Frontal cortex (tissue), 4 donors: ENCODE results near the gene BSG. TPM values are rescaled to one million over a fixed set of nuclear protein-coding genes. Genes with fewer than 3 reads are reported as not detected.
"Not testable (repeated sequence)": the region's sequence is repeated elsewhere in the genome, so short reads cannot be mapped to it uniquely, and the experiment has no call there.

Source experiments
- DNase-seq, 2 donors: peaks; one replicate each; pipeline ENCODE4 v3.0.0; 2012; ENCODE audit warnings: low spot score in 2 of 2
- FAIRE-seq: peaks from 2 replicates; lab custom pipeline; 2012; peaks lifted over from hg19 to GRCh38; lab: Jason Lieb, UNC
- total RNA-seq: library from RNA; depleted of rRNA; stranded (reverse); fragments of >200 nt; gene quantifications from one replicate; pipeline ENCODE4 v1.2.3, GENCODE V29; 2014
- donor health status: control.
- donor health status: control.
- donor health status: control.

BSG gene
- total RNA-seq, 1 donor from 2014 or later: 114 TPM

- FAIRE-seq (no peak), DNase-seq (no peak)
These were observed 44.5 kb downstream of the BSG start for GRCh38 chr19:616747-617526.

- FAIRE-seq (no peak), DNase-seq (peak in 1 of 2 donors; percentile 20)
These were observed 45.3 kb downstream of the BSG start for GRCh38 chr19:617551-618246.

DNA sequence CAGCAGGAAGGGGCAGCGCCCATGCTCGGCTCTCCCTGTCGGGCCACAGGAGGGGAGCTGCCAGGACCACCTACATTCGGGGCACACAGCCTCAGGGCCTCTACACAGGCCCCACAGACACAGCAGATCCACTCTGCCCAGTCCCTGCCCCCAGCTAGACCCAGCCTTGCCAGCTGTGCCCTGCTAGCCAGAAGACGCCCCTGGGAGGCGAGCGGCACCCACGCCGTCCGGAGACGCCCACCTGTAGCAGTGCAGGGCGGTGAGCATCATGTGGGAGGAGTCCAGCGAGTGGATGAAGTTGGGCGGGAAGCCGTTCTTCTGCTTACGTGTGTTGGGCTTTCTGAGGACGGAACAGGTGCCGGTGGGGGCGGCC is 45.8 kb downstream of the BSG start:
- DNase-seq (peak in 1 of 2 donors; percentile 43), FAIRE-seq (no peak)

- DNase-seq (no peak), FAIRE-seq (no peak)
These were observed 46.4 kb downstream of the BSG start for GRCh38 chr19:618674-619285.

DNA sequence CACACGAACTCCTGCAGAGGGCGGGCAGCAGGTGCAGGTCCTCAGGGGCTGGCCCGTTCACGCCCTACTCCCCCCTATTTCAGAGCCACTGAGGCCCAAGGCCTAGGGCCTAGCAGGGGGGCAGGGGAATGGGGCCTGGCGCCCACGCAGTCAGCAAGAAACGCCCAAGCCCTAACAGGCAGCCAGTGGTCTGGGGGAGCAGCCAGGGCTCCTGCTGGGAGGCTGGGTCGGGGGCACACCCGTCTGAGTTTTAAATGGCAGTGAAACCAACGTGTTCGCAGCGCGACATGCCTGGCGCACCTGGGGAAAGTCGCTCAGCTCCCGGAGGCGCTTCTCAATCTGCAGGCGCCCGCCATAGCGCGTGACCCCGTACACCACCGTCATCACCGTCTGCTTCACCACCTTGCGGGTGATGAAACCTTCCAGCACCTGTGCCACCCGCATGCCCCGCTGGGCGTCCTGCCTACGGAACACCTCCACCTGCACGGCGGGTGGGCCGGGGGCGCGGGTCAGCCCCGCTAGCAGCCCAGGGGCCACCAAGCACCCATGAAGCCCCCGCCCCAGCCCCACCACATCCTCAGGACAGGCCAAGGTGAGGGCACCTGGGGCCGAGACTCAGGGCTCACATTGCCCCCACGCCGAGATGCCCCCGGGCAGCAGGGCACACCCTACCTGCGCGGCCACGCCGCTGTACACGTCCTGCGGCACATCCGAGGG is 47.0 kb downstream of the BSG start:
- DNase-seq (no peak), FAIRE-seq (no peak)

DNA sequence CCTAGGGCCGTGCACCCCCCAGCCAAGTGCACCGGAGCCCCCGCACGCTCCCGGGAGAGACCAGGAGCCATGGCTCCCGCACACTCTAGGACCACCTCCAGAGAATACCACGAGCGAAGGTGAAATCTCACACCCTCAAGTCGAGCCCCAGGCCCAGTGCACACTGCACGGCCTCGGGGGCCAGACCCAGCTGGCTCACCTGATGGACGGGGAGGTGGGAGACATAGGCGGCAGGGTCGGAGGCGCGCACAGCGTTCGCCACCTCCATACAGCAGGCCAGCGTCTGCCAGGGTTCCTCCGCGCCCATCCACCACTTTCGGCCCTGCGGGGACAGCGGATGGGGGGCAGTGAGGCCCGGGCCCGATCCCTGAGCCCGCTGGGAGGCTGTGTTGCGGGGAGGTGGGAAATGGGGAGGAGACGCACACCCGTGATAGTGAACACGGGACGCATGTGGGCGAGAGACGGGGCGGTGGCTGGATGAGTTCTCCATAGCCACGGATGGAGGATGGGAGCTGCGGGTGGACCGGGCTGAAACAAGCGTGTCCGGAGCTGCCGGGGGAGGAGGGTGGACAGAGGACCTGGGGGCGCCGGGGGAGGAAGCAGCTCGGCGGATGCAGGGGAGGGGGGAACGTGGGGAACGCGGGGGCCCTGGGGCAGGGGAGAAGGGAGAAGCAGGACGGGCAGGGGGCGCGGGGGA is 47.9 kb downstream of the BSG start:
- DNase-seq (no peak), FAIRE-seq (no peak)

DNA sequence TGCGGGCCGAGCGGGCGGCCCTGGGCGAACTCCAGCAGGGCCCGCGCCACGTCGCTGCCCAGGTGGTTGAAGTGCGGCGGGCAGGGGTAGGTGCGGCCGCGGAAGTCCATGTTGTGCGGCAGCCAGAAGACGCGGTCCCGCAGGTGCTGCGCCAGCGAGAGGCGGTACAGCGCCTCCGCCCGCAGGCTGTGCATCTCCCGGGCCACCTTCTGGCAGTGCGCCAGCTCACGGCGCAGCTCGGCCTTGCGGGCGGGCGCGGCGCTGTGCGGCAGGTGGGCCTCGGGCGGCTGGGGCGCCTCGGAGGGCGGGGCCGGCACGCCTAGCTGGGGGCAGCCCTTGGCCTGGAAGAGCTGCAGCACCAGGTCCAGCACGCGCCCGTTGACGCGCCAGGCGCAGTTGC is 48.8 kb downstream of the BSG start:
- not testable (repeated sequence) for DNase-seq, FAIRE-seq

- FAIRE-seq (no peak), DNase-seq (no peak)
These were observed 49.4 kb downstream of the BSG start for GRCh38 chr19:621819-622218.

DNA sequence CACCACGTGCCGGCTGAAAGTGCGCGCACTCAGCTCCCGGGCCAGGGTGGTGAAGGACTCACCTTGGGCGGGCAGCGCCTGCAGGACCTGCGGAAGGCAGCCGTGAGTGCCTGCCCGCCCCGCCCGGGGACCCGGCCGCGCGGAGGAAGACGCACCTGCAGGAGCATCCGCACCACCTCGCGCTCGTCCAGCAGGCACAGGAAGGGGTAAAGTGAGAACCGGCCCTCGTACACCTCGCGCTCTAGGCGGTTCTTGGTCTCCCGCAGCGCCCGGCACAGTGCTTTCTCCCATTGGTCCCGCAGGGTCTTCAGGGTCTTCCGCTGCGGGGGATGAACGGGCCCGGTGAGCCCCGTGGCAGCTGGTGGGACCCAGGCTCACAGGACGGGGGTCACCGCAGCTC is 50.3 kb downstream of the BSG start:
- no peak for FAIRE-seq
- DNase-seq: no peak

DNA sequence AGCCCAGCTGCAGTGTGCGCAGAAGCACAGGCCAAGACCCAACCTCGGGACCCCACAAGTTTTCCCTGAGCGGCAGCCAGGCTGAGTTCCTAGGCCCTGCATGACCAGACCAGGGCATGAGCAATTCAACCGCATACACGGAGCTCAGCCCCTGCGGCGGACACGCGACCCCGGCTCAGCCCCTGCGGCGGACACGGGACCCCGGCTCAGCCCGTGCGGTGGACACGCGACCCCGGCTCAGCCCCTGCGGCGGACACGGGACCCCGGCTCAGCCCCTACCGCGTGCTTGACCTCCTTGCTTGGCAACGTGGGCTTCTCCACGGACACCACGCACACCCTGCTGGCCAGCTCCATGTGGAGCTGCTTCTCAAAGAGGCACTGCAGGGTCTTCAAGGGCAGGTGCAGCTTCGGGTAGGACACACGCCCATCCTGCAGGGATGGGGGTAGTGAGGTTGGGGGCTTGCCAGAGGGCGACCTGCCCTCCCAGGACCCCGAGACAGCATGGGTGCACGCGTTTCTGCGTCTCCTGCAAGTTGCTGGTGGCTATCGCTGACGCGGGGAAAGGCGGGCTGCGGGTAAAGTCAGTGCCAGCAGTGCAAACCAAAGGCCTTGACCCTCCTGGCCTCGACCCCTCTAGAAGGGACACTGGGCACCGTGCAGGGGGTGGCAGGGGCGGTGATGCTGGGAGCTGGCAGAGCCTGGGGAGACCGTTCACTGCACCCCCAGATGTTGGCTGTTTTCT is 51.0 kb downstream of the BSG start:
- DNase-seq (no peak), FAIRE-seq (no peak)

GRCh38 chr19:623974-624373 is 51.6 kb downstream of the BSG start:
- no peak for FAIRE-seq
- peak in 1 of 2 donors; percentile 68 for DNase-seq

DNA sequence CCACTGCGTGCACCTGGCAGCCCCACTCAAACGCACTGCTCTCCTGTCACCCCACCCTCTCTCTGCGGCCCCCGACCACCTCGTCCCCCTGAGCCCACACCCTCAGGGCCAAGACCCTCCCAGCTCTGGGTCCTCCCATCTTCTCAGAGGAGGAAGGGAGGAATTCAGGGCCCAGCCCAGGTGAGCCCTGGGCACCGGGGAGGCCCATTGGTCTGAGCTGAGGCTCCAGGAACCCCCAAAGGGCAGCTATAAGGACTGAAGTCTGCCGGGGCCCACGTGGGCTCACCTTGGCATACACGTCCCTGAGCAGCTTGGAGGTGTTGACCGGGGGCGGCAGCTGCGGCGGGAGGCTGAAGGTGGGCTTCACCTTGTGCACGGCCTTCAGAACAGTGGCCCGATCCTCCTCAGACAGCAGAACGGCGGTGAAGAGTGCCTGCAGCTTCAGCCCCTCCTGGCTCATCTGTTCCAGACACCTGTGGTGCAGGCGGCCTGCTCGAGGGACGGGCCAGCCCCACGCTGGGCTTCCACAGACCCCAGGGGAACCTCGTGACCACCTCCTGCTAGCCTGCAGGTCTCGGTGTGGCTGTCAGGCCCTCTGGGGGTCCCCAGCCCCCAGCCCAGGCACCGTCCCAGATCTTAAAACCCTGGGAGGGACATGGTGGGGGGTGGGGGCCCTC is 52.2 kb downstream of the BSG start:
- DNase-seq (no peak), FAIRE-seq (no peak)

GRCh38 chr19:625257-625656 is 52.9 kb downstream of the BSG start:
- no peak for FAIRE-seq
- DNase-seq: no peak

GRCh38 chr19:626566-626965 is 54.2 kb downstream of the BSG start:
- not testable (repeated sequence) for DNase-seq, FAIRE-seq

- FAIRE-seq: no peak
- DNase-seq: no peak
These were observed 55.8 kb downstream of the BSG start for GRCh38 chr19:628168-628567.

DNA sequence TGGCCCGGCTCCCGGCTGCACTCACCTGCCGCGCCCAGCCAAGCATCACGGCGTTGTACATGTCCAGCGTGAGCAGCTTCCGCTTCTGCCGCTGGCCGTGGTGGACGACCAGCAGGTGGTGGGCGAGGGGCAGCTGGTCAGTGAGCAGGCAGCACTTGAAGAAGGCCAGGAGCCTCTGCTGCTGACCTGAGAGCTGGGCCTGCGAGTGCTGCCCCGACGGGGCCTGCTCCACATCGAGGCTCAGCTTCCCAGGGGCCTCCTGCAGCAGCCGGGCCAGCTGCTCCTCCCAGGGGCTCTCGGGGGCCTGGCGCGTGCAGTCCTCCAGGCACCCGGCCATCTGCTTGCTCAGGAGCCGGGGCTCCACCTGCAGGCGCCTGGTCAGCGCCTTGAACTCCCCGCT is 57.1 kb downstream of the BSG start:
- not testable (repeated sequence) for FAIRE-seq, DNase-seq

DNA sequence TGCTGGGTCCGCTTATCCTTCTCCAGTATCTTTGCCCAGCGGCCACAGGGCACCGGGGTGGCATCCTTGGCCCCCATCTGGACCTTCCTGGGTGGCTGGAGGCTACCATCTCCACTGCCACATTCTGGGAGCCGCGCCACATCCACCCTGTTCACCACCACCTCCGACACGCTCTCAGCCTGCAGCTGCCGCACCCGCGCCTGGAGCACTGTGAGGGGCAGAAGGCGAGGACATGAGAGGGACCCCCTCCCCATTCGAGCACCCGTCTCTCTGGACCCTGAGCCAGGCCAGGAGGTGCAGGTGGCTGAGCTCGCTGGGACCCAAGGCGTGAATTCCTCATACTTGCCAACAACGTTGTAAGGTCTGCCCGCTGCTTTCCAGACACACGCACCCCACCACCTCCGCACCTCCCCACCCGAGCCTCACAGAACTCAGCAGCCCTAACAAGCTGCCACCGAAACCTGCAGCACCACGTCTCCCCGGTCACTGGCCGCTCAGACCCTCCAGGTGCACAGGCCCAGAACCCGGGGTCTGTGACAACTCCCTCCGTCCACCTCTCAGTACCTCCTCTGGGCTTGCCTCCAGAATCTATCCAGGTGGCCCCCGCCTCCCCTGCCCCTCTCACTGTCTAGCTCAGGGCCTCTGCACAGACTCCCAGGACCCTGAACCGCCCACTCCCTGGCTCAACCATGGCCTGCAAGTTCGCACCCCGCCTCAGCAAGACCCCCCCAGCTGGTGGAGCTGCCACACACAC is 57.7 kb downstream of the BSG start:
- no peak for DNase-seq
- no peak for FAIRE-seq

DNA sequence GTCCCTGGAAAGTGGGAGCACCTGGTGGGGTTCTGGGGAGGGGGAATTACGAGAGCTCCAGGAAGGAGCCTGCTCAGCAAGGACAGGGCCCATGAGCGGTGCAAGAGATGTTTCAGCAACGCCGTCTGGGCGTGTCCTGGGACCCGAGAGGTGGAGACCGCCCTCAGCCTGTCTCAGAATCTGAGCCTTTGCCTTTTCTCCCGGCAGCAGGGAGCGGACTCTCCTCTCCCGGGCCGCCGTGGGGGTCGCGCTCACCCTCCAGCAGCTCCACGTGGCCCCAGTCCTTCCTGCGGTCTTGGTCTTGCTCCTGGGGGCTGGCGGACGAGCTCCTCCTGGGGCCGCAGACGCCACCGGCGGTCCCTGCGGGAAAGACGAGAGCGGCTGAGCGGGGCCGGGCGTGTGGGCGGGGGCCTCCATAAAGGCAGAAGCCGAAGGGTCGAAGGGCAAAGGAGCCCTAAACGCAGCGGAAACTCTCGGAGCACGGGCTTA is 60.2 kb downstream of the BSG start:
- DNase-seq (no peak), FAIRE-seq (no peak)
